CD4-positive, alpha-beta T cell (primary cell): Measurements from ENCODE around the gene IQCE. TPM values are rescaled to one million over a fixed set of nuclear protein-coding genes. Genes with fewer than 3 reads are reported as not detected.

Experiments used
- ATAC-seq: fragments of 200-7000 bp; cut with Tn5 transposase; one replicate; pipeline ENCODE4 v1.10.0; 2022; ENCODE audit warnings: mild to moderate bottlenecking; ENCODE audit not compliant: poor library complexity
- CTCF ChIA-PET: fragments of 350-600 bp; sonication (Branson Sonifier 250); formaldehyde crosslinking; loops from one replicate; lab custom pipeline; 2021; ENCODE audit warnings: antibody characterized with exemption, inconsistent platforms; lab: Charles Lee
- POLR2A ChIA-PET: fragments of 350-600 bp; sonication (Branson Sonifier 250); formaldehyde crosslinking; loops from one replicate; lab custom pipeline; 2021; ENCODE audit warnings: antibody characterized with exemption, inconsistent platforms; lab: Charles Lee
- DNase-seq, 14 experiments: peaks; one replicate each; pipeline ENCODE4 v3.0.0-alpha.2; 2013 to 2020; ENCODE audit warnings: mixed read lengths in 2 of 14
- H3K27ac ChIP-seq, 2 donors: one replicate each; pipeline versions ENCODE4 v1.5.1 to v1.7.0; 2013; ENCODE audit warnings: low read length in 2 of 2, low read depth in 1 of 2, mild to moderate bottlenecking in 1 of 2
- H3K27me3 ChIP-seq, 2 experiments: 1 replicate in 1 of 2; 2 replicates in 1 of 2; pipeline versions ENCODE4 v1.6.1 to v1.7.0; 2013; ENCODE audit warnings: low read length in 2 of 2, control low read depth in 1 of 2, mild to moderate bottlenecking in 1 of 2, moderate library complexity in 1 of 2; ENCODE audit not compliant: insufficient read depth in 2 of 2, control insufficient read depth in 1 of 2
- H3K36me3 ChIP-seq: one replicate; pipeline ENCODE4 v1.6.1; 2013; ENCODE audit warnings: low read length, control low read depth; ENCODE audit not compliant: insufficient read depth
- H3K4me1 ChIP-seq: one replicate; pipeline ENCODE4 v1.6.1; 2013; ENCODE audit warnings: low read length, control low read depth; ENCODE audit not compliant: insufficient read depth
- H3K4me3 ChIP-seq: one replicate; pipeline ENCODE4 v1.5.1; 2013; ENCODE audit warnings: mild to moderate bottlenecking, low read length, moderate library complexity
- H3K9me3 ChIP-seq, 2 experiments: 1 replicate in 1 of 2; 2 replicates in 1 of 2; pipeline versions ENCODE4 v1.6.1 to v1.7.0; 2013; ENCODE audit warnings: low read length in 2 of 2, mild to moderate bottlenecking in 2 of 2, control low read depth in 1 of 2, moderate library complexity in 1 of 2; ENCODE audit not compliant: control insufficient read depth in 1 of 2, insufficient read depth in 1 of 2
- H3K27ac Mint-ChIP-seq: one replicate; pipeline ENCODE4 v1.8.0; 2020; ENCODE audit warnings: mixed read lengths
- H3K27me3 Mint-ChIP-seq: one replicate; pipeline ENCODE4 v1.8.0; 2021; ENCODE audit warnings: mixed read lengths
- H3K36me3 Mint-ChIP-seq: one replicate; pipeline ENCODE4 v1.8.0; 2021; ENCODE audit warnings: low read depth, mixed read lengths
- H3K4me1 Mint-ChIP-seq: one replicate; pipeline ENCODE4 v1.8.0; 2021; ENCODE audit warnings: low read depth, mixed read lengths
- H3K4me3 Mint-ChIP-seq: one replicate; pipeline ENCODE4 v1.8.0; 2020; ENCODE audit warnings: mild to moderate bottlenecking, mixed read lengths
- H3K9me3 Mint-ChIP-seq: one replicate; pipeline ENCODE4 v1.8.0; 2020; ENCODE audit warnings: mixed read lengths
- intact Hi-C, 2 experiments: fragments of 100-400 bp; cut with DNase I in 1 of 2; cut with micrococcal nuclease in 1 of 2; formaldehyde crosslinking; loops; one replicate each; pipeline versions ENCODE4 v1.15.1 to v1.9.0; 2023 to 2025; cut with DNase I, micrococcal nuclease
- total RNA-seq, 174 experiments: library from RNA in 2 of 174; stranded (reverse) in 2 of 174; gene quantifications; one replicate each; pipeline ENCODE4 v1.2.3 and lab custom pipeline; 2021 to 2026
- TF ChIP-seq, protein P1 (sequence below): fragments of 200-600 bp; IDR thresholded peaks from one replicate; pipeline ENCODE4 v1.8.0; 2022; ENCODE audit warnings: antibody characterized with exemption, mild to moderate bottlenecking

The IQCE gene
- total RNA-seq, 2 experiments from 2014 or later = 4.3 to 5.6 TPM

DNA sequence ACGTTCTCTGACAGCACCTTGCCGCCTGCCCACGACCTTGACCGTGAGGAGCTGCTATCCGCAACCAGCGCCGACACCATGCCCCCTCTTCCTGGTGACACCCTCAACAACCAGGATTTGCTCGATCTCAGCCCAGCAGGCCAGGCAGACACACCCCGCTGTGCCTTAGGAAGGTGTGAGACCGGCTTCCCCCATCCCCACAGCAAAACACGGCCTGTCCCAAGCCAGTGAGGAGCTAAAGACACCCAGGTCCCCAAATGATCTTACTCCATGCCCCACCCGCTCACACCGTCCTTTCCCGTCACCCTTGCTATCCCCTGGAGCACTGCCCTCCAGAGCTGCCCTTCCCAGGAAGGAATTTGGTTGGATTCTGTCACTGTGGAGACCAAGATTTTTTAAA lies 51.7 kb downstream of the IQCE start:
- intact Hi-C loops = loop anchor here in 1 of 2 experiments (5.0 kb wide), 1 partner anchor 47 kb away; no protein-coding TSS in a partner anchor
- no peaks in the 10 kb centered on the region for H3K9me3 ChIP-seq
- no peak overlapping the region for H3K27ac Mint-ChIP-seq
- no peak for DNase-seq
- POLR2A ChIA-PET = no interaction called here
- no peaks in the 10 kb centered on the region for H3K36me3 ChIP-seq
- TF ChIP-seq, protein P1, sequence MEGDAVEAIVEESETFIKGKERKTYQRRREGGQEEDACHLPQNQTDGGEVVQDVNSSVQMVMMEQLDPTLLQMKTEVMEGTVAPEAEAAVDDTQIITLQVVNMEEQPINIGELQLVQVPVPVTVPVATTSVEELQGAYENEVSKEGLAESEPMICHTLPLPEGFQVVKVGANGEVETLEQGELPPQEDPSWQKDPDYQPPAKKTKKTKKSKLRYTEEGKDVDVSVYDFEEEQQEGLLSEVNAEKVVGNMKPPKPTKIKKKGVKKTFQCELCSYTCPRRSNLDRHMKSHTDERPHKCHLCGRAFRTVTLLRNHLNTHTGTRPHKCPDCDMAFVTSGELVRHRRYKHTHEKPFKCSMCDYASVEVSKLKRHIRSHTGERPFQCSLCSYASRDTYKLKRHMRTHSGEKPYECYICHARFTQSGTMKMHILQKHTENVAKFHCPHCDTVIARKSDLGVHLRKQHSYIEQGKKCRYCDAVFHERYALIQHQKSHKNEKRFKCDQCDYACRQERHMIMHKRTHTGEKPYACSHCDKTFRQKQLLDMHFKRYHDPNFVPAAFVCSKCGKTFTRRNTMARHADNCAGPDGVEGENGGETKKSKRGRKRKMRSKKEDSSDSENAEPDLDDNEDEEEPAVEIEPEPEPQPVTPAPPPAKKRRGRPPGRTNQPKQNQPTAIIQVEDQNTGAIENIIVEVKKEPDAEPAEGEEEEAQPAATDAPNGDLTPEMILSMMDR = no peak
- CTCF ChIA-PET = no interaction called here
- no peaks in the 10 kb centered on the region for H3K36me3 Mint-ChIP-seq
- no peaks in the 10 kb centered on the region for H3K27me3 Mint-ChIP-seq
- no peak overlapping the region for H3K4me3 Mint-ChIP-seq
- no peaks in the 10 kb centered on the region for H3K9me3 Mint-ChIP-seq
- no peaks in the 10 kb centered on the region for H3K27me3 ChIP-seq
- no peak overlapping the region for H3K4me3 ChIP-seq
- no peak overlapping the region for H3K27ac ChIP-seq
- H3K4me1 ChIP-seq = peaks cover 13% of the 10 kb centered on the region
- H3K4me1 Mint-ChIP-seq = peaks cover 8% of the 10 kb centered on the region
- no peak for ATAC-seq

DNA sequence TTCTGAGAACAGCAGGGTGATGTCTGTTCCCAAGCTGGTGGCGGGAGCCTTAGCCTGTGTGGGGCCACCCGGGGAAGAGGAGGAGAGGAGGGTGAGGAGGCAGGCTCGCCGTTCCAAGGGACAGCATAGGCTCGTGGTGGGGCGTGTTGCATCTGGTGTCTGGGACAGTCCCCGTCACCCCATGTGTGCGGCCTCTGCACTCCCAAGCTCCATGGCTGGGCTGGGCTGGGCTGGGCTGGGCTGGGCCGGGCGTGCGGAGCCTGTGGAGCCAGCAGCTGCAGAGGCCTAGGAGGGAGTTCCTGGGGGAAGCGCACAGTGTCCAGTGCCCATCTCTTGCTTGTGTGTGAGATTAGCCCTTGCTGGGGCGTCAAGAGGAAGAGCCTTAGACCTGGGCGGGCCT lies 52.1 kb downstream of the IQCE start:
- H3K9me3 ChIP-seq = no peaks in the 10 kb centered on the region
- Mint-ChIP-seq H3K4me1 (peaks cover 8% of the 10 kb centered on the region), H3K27me3 (no peaks in the 10 kb centered on the region), H3K36me3 (no peaks in the 10 kb centered on the region), H3K27ac (no peak overlapping the region), H3K9me3 (no peaks in the 10 kb centered on the region), H3K4me3 (no peak overlapping the region)
- H3K4me1 ChIP-seq = peaks cover 13% of the 10 kb centered on the region
- POLR2A ChIA-PET = no interaction called here
- TF ChIP-seq, protein P1 = no peak
- intact Hi-C loops = loop anchor here in 1 of 2 experiments (5.0 kb wide), 1 partner anchor 46 kb away; no protein-coding TSS in a partner anchor
- CTCF ChIA-PET = no interaction called here
- no peak for ATAC-seq
- DNase-seq = no peak
- no peak overlapping the region for H3K27ac ChIP-seq
- H3K4me3 ChIP-seq = no peak overlapping the region
- H3K36me3 ChIP-seq = no peaks in the 10 kb centered on the region
- no peaks in the 10 kb centered on the region for H3K27me3 ChIP-seq

DNA sequence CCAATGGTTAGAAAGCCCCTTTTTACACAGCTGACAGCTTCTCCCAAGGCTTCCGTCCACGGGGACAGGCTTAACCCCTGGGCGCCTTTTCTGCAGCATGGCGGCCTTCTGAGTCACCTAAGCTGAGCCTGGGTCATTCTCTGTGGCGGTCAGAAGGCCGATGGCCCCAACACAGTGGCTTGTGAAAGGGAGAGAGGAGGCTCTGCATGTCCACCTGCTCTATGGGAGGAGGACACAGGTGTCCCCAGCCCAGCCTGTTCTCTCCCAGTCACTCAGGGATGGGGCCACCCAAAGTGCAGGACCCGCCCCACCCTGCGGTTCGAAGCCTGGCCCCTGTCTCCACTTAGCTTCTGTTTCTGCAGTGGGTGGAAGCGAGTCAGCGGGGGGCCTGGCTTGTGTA lies 52.6 kb downstream of the IQCE start:
- Histone ChIP-seq H3K27ac (no peak overlapping the region), H3K4me1 (peaks cover 13% of the 10 kb centered on the region), H3K36me3 (no peaks in the 10 kb centered on the region), H3K9me3 (no peaks in the 10 kb centered on the region), H3K27me3 (no peaks in the 10 kb centered on the region), H3K4me3 (no peak overlapping the region)
- H3K4me3 Mint-ChIP-seq = no peak overlapping the region
- H3K27me3 Mint-ChIP-seq = no peaks in the 10 kb centered on the region
- no peaks in the 10 kb centered on the region for H3K9me3 Mint-ChIP-seq
- DNase-seq (no peak), ATAC-seq (no peak)
- peaks cover 8% of the 10 kb centered on the region for H3K4me1 Mint-ChIP-seq
- no peak overlapping the region for H3K27ac Mint-ChIP-seq
- CTCF ChIA-PET = no interaction called here
- intact Hi-C loops = loop anchor here in 1 of 2 experiments (5.0 kb wide), 1 partner anchor 46 kb away; no protein-coding TSS in a partner anchor
- TF ChIP-seq, protein P1 = no peak
- POLR2A ChIA-PET = no interaction called here
- H3K36me3 Mint-ChIP-seq = no peaks in the 10 kb centered on the region
